GM21447 (cell line): ENCODE data around the gene FEV.

Experiments used
- ATAC-seq: cut with Tn5 transposase; IDR thresholded peaks from one replicate; pipeline ENCODE4 v1.9.1; 2021; ENCODE audit not compliant: unreplicated experiment

The FEV gene

DNA sequence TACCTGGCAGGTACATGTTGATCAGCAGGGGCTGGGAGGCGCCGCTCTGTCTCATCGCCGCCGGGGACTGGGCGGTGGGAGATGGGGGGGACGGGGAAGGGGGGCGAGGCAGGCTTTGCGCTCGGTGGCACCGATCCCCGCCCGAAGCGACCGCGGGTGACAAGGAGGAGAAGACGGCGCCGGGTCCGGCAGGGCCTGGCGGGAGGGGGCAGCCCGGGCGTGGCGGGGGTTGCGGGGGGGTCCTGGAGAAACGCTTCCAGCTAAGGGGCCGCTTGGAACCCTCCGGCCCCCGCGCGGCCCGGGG lies at the start of gene FEV:
FEV (minus strand) TSS at position 164 of the 304 bp plus-strand sequence; CDS start at position 55, 109 bp downstream.
- ATAC-seq = no peak

DNA sequence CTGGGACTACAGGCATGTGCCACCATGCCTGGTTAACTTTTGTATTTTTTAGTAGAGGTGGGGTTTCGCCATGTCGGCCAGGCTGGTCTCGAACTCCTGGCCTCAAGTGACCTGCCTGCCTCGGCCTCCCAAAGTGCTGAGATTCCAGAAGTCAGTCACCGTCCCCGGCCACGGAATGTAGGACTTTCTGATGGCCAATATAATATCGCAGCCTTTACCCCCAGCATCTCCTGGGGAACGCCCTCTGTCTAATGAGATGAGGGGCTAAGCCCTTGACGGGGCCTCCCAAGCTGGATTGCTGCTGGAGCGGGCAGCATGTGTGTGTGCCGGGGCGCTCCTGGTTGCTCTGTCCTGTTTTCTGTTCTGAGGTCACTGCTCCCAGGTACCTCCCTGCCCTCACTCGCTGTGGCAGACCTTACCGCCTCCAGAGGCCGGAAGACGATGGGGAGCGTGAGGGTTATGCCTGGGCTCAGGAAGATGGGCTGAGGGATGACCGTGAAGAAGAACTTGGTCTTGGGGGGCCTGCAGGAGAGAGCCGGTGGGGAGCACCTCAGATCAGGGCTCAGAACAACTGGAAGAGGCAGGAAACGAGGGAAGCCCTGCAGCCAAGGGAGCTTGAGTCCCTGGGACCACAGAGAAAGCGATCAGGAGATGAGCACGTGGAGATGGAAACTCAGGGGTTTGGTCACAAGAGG lies 47.2 kb upstream of the FEV start:
- no peak for ATAC-seq

DNA sequence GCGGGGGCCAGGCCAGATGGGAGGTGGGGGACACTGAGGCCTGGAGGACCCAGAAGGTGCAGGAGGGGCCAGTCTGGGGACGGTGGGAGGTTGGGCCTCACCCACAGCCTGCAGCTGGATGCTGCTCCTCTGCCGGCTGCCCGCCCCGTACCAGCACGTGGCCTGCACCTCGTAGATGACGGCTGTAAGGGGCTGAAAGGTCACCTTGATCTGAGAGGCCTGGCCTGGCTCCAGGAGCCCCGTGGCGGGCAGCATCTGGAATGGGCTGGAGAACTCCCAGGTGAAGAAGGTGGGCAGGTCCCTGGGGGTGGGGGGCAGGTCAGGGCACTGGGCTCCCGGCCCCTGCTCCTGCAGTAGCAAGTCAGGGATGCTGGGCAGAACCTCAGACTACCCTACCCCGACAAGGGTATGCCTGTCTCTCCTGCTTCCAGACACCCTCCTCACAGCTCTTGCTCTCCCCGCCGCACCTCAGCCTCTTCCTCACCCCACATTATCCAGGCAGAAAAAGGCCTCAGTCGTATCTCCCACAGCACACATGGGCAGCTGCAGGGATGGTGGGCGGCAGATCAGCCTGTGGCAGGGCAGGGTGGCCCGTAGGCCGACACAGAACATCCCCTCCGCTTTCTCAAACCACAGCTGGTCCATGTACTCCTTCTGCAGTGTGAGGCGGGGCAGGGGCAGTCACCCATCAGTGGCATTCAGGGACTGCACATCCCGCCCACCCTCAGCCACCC lies 46.2 kb upstream of the FEV start:
- ATAC-seq = no peak

DNA sequence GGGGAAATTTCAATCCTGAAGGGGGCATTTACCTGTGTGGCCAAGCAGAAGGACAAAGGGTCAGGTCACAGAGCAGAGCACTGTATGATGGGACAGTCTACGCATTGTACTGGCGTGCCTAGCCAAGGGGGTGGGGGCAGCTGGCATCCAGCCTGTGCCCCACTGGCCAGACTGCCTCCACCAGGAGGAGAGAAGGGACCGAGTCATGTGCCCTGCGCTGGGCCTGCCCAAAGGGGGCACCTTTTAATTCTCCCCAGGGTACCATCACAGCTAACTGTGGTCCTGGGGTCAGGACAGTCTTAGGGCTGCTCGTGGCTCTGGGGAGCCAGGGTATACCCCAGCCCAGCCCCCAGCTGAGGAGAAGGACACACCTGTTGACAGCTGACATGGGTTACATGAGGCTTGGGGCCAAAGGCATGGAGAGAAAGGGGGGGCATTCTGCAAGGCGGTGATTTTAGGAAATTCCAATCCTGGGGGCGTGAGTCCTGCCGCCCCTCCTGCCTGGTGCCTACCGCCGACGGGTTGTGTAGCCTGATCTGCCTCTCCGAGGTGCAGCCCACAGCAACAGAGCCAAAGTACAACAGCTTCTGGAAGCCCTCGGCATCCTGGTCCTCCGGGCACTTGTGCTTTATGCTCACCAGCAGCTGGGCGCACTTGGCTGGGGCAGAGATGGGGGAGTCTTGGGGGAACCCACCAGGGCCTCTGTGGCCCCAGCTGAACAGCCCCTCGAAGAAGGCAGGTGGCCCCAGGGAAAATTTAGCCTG lies 45.4 kb upstream of the FEV start:
- ATAC-seq = no peak

DNA sequence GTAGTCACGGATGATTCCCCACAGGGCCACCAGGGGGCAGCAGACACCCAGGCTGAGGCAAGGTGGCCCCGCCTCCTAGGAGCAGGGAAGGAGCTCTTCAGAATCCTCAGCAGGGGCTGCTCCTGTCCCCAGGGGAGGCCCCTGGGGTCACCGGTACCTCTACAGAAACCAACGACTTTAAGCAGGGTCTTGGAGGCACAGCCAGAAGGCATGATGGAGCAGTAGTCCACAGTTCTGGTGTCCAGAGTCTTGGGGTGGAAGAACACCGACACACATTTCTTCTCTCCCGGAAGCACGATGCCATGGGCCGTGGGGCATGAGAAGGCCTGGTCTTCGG lies 44.8 kb upstream of the FEV start:
- no peak for ATAC-seq

DNA sequence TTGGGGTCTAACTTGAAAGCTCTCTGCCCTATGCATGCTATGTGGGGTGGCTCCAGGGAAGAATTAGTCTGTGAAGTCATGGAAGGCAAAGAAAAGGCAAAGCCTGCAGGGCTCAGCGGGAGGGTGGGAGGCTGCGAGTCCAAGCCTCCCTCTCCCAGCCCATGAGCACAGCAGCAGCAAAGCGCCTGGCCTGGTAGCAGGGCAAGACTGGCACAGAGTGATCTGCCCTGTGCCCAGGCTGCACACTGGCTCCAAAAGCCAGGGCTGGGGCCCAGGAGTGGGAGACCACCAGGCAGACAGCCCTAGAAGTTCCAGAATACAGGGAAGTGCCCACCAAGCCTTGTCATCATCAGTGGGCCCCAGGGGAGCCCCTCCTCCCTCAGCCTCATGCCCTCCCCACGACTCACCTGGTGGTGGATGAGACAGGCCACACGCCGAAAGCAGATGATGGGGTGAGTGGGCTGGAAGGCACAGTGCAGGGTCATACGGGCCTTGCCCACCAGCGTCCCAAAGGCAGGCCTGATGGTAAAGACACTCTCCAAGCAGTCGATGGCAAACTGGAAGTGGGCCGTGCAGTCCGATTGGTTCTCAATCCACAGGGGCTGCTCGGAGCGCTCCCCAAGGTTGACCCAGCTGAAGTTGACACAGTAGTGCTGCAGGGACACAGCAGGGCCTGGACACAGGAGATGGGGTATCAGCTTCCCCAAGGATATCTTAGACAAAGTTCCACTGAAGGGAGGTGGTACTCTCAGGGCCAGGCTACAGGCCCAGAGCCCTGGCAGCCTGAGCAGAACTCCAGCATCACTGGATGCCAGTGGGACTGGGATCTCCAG lies 44.2 kb upstream of the FEV start:
- ATAC-seq = no peak

DNA sequence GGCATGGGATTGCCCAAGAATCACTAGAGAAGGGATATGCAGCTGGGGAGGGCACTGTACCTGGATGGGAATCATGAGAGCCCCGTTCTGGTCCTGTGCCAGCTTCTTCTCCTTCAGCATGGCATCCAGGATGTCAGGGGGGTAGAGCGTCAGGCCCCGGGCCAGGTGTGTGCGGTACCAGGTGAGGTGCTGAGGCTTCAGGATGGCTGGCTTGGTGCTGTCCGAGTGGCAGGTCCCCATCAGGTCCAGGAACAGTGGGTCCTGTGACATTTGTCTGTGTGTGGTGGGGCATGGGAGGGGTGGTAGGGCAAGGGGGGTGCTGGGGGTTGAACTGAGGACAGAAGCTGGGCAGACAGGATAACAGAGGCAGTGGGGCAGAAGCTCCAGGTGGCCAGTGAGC lies 43.2 kb upstream of the FEV start:
- no peak for ATAC-seq

DNA sequence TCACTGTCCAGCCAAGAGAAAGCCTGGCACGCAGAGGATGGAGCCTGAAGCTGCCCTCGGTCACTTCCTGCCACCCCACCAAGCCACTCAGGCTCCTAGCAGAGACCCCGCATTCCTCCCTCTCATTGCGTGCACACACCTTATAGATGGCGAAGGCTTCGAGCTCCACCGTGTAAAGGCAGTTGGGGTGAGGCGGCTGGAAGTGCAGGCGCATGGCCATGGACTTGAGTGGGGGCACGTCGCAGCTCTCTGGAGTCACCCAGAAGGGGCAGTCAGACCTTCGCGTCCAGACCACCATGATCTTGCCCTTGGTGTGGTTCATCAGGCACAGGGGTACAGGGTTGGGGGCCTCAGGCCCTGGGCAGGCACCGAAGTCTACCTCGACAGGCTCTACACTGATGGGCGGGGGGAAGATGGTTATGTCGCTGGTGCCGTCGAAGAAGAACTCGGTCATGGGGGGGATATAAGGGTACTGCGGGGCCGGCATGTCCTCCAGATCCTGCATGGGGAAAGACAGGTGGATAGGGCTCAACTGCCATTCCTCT lies 42.6 kb upstream of the FEV start:
- ATAC-seq = no peak

DNA sequence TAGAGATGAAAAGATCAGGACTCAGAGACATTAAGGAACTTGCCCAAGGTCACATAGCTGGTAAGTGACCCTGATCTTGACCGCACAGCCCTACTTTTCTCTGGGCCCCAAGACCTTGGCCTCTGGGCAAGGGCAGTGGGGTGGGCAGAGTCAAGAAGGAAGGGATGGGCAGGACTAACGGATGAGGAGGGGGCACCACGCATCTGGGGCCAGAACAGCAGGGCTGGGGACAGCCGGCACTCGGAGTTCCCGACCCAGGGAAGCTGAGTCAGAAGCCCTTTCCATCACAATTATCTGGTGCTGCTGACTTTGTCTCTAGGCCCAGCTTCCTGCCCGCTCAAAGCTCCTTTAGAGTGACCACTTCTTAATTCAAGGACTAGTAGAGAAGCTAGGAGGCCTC lies 42.0 kb upstream of the FEV start:
- no peak for ATAC-seq

DNA sequence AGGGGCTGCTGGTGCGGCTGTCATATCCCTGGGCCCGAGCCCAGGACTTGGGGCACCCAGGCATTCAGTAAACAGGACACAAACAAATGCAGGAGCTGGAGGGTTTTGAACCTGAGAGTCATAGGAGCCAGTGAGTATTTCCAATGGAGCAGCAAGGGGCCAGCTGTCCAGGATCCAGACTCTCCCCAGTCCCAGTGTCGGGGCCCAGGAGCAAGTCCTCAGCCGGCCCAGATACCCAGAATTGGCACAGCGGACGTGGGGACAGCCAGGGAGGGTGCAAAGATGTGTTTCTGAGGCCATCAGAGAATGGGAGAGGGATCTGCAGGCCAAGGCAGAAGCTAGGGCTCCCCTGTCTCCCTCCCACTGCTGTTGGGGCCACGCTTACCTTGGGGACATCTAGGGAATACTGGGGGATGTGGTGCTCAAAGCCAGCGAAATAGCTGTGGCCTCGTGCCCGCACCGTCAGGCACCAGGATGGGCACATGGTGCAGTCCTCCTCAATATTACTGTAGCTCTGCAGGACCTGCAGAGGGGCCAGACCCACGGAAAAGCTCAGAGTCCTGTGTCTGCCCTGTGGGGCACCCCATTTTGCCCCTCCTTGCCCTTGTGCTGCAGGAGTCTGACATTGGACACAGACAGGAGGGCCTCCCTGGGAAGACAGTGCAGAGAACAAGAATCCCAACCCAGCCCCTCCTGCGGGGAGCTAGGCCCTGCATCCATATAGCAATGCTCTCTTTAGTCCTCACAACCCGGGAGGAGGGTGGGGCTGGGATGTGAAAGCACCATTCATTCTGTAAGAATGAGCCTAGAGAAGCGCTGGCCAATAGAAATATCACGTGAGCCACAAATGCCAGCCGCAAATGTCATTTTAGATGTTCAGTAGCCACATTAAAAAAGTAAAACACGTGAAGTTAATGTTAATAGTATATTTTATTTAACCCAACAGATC lies 40.9 kb upstream of the FEV start:
- no peak for ATAC-seq

DNA sequence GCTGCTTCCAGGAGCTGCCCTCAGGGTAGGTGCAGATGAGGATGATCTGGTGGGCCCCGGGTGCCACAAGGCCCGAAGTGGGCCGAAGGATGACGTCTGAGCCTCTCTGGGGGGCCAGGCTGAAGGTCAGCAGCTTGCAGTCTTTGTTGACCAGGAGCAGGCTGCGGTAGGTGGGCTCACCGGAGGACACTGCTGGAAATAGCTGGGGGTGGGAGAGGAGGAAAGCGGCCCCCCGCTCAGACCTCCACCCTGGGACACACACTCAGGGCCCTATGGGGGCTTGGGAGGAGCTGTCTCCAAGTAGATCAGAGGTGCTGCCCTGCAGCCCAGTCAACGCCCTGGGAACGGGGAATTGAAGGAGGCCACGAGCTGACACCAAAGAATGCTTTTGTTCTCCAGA lies 39.1 kb upstream of the FEV start:
- no peak for ATAC-seq

DNA sequence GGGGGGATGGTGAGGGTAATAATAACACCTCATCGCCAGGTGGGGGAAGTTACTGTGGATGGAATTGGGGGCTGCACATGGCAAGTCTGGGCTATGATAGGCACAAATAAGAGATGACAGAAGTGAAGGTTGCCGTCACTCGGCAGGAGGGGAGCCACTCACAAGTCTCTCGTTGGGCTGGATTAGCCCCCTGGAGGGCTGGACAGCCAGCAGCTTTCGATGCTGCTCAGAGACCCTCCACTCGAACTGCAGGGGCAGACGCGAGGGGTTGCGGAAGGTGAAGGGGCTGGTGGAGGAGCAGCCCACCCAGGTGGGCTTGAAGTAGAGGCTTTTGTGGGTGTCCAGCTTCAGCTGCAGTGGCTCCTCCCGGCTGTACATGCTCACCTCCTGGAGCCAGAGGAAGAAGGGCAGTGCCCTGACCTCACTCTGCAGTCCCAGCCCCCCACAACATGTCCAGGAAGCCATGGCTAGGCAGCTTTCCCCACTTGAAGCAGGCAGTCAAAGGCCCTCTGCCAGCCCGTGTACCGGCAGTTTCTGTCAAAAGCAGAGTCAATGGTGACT lies 38.1 kb upstream of the FEV start:
- no peak for ATAC-seq

DNA sequence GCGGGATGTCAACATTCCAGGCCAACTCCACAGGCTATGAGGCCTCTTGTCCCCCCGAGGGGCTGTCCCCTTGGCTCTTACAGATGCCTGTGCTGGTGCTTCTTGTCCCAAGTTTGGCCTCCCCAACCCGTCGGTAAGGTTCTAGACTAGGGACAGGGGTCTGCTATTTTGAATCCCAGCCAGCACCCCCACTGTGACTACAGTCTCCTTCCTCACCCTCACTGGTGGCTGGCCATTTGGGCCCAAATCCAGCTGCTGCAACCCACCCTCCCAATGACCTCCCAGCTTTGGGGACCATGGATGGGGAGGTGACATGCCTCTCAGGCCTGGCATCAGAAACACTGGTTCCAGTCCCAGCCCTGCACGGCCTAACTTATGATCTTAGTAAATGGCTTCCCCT lies 37.6 kb upstream of the FEV start:
- ATAC-seq = no peak

DNA sequence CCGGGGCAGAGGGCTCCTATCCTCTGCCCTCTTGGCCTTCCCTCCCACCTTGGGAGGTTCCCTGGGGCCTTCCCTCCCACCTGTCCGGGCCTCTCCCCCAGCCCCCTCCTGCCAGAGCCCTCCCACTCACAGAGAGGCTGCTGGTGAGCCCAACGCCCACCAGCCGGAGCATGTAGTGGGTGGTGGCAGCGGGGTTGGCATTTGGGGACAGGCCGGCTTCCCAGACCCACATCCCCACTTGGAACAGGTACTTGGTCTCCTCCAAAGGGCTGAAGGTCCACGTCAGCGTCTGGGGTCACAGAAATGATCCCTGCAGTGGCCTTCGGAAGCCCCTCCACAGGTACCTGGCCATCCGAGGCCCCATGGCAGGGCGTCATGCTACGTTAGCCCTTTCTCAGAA lies 37.1 kb upstream of the FEV start:
- no peak for ATAC-seq

DNA sequence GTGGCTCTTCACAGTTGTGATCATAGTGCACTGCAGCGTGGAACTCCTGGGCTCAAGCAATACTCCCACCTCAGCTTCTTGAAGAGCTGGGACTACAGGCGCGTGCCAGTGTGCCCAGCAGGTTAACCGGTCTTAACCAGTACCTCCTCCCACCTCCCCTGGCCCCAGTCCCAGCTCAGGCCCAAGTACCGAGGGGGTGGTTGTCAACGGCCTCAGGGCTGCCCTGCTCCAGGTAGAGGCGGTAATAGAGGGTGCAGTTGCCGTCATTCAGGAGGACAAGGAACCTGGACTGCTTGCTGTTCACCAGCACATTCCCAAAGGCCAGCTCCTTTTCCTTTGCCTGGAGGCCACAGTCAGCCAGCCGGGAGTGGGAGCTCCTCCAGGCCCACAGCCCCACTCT lies 36.6 kb upstream of the FEV start:
- ATAC-seq = no peak

DNA sequence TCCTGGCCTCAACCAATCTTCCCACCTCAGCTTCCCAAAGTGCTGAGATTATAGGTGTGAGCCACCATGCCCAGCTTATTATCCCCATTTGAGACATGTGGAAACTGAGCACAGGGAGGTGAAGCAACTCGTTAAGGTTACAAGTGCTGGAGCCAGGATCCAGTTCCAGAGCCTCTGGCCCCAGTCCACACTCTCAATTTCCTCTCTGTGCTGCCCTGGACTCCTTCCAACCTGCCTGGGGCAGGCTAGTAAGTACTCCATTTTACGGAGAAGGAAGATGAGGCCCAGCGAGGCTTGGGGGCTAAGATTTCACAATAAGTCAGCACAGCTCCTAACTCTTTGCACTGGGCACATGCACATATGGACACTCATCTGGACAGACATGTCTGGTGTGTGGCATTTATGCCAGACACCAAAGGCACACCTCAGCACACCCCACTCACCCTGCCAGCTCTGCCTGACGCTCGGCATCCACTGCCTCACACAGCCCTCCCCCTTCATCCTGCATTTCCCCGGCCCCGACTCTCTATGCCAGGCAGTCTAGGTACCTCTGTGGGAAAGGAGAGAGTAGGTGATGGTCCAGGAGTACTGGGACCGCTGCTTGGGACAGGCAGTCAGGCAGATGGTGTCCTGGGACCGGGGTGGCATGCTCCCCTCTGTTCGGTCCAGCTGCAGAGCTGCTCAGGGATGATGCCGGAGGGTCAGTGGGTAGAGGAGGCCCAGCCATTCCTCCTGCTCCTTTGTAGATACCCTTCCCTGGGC lies 35.8 kb upstream of the FEV start:
- ATAC-seq = no peak

DNA sequence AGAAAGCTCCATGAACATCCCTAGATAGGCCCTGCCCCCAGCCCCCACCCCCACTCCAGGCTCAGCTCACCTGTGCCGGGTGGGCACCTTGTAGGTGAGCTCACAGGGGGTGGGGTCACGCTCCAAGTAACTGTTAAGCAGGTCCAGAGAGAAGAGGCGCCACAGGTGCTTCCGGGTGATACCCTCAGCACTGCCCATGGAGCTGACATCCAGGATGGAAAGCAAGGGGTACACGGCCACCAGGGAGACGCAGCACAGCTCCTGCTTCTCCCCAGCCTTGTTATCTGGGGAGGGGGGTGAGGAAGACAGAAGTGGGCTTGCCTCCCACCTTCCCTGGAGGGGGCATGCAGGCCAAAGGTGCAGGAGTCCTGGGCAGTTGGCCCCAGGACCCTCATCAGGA lies 34.5 kb upstream of the FEV start:
- no peak for ATAC-seq

DNA sequence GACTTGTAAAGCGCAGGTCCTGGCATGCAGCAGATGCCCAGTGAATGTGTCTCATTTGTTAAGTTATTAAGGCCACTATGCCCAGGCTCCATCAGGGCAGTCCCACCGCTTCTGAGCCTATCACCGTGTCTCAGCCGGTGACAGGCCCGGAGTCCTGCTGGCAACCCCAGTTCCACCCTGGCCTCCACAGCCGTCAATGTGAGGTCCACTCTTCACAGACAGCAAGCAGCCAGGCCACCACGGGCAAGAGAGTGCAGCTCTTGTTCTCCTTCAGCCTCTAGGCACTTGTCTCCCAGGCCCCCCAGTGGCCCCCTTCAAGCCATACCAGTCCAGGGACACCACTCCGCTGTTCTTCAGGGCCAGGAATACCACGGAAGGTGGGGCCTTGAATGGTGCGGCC lies 33.7 kb upstream of the FEV start:
- ATAC-seq = no peak

DNA sequence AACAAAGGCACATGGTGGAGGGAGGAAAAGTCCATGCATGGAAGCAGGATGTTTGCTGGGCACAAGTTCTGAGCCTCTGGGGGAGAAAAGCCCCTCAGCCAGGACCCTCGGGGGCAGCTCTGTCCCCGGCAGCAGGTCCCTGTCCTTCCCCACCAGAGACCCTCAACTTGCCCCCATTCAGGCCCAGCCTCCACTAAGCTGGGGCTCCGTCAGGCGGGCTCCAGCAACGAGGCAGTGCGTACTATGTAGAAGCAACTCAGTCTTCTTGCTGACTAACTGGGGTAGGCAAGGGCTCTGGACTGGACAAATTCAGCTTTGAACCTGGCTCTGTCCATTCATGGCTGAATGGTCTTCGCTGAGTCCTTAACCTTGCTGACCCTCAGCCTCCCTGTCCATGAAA lies 33.3 kb upstream of the FEV start:
- no peak for ATAC-seq
